GM12878 (cell line): ENCODE measurements around the gene CPT2. TPM values are rescaled to one million over a fixed set of nuclear protein-coding genes. Genes with fewer than 3 reads are reported as not detected.

Experiments used
- ATAC-seq: fragments of 200-7000 bp; cut with Tn5 transposase; 3 replicates; pipeline ENCODE4 v1.9.1; 2020; ENCODE audit warnings: mild to moderate bottlenecking, moderate library complexity
- BruUV-seq: library from RNA; stranded (reverse); fragments of 400-500 nt; replicated peaks from 2 replicates; lab custom pipeline; 2021; lab: Mats Ljungman, UMichigan
- CTCF ChIA-PET: fragments of 300-600 bp; sonication (Branson Sonifier 250); formaldehyde crosslinking; extraction: SDS; loops from one replicate; lab custom pipeline; 2021; ENCODE audit warnings: inconsistent platforms; lab: Yijun Ruan, JAX
- POLR2A ChIA-PET: fragments of 350-600 bp; formaldehyde crosslinking; extraction: SDS; loops from one replicate; lab custom pipeline; 2021; ENCODE audit warnings: inconsistent platforms; lab: Charles Lee
- RAD21 ChIA-PET: fragments of 300-600 bp; sonication (Branson Sonifier 250); formaldehyde crosslinking; loops from one replicate; lab custom pipeline; 2023; ENCODE audit warnings: antibody characterized with exemption; ENCODE audit not compliant: unreplicated experiment; lab: Charles Lee
- SMC1A ChIA-PET: fragments of 300-600 bp; sonication (Branson Sonifier 250); formaldehyde crosslinking; loops from one replicate; lab custom pipeline; 2023; ENCODE audit not compliant: unreplicated experiment, uncharacterized antibody; lab: Charles Lee
- DNase-seq: peaks from one replicate; pipeline ENCODE4 v3.0.0-alpha.2; 2011; ENCODE audit warnings: low read depth, low spot score
- FAIRE-seq: peaks from 3 replicates; lab custom pipeline; 2011; peaks lifted over from hg19 to GRCh38; lab: Jason Lieb, UNC
- H2AFZ ChIP-seq: 2 replicates; pipeline ENCODE4 v1.6.0; 2011; ENCODE audit warnings: low read depth, low read length, control low read depth; ENCODE audit not compliant: control insufficient read depth
- H3K27ac ChIP-seq: 2 replicates; pipeline ENCODE4 v1.5.1; 2011; ENCODE audit warnings: control low read depth; ENCODE audit not compliant: control insufficient read depth, insufficient read depth
- H3K27me3 ChIP-seq, 2 experiments: replicated peaks in 1 of 2; 2 replicates each; pipeline versions ENCODE4 v1.6.0 to v1.6.1; 2011; ENCODE audit warnings: low read length in 1 of 2; ENCODE audit not compliant: control insufficient read depth in 2 of 2, insufficient read depth in 2 of 2
- H3K36me3 ChIP-seq, 2 experiments: 2 replicates each; pipeline ENCODE4 v1.5.1; 2011; ENCODE audit warnings: low read length in 1 of 2; ENCODE audit not compliant: control insufficient read depth in 2 of 2, insufficient read depth in 2 of 2
- H3K4me1 ChIP-seq: 2 replicates; pipeline ENCODE4 v1.6.1; 2011; ENCODE audit warnings: mild to moderate bottlenecking, low read length, moderate library complexity, mixed read lengths; ENCODE audit not compliant: control insufficient read depth, insufficient read depth
- H3K4me2 ChIP-seq: 2 replicates; pipeline ENCODE4 v1.6.0; 2011; ENCODE audit warnings: control low read depth; ENCODE audit not compliant: control insufficient read depth, insufficient read depth
- H3K4me3 ChIP-seq: fragments of 200-600 bp; sonication (generic); 2 replicates; pipeline ENCODE4 v1.5.1; 2016
- H3K79me2 ChIP-seq: 2 replicates; pipeline ENCODE4 v1.6.0; 2011; ENCODE audit warnings: low read length; ENCODE audit not compliant: control insufficient read depth, insufficient read depth
- H3K9ac ChIP-seq: 2 replicates; pipeline ENCODE4 v1.8.0; 2011; ENCODE audit warnings: low read length, control low read depth, mixed read lengths; ENCODE audit not compliant: control insufficient read depth, insufficient read depth
- H3K9me3 ChIP-seq: replicated peaks from 3 replicates; pipeline ENCODE4 v1.5.1; 2011; ENCODE audit warnings: mild to moderate bottlenecking, low read length; ENCODE audit not compliant: control insufficient read depth, insufficient read depth
- H4K20me1 ChIP-seq: 2 replicates; pipeline ENCODE4 v1.6.0; 2011; ENCODE audit not compliant: control insufficient read depth, insufficient read depth
- BCLAF1 ChIP-seq: fragments of 450-650 bp; IDR thresholded peaks from 2 replicates; pipeline ENCODE4 v1.6.1; 2017; ENCODE audit warnings: antibody characterized with exemption, mild to moderate bottlenecking, moderate library complexity
- EZH2 ChIP-seq: IDR thresholded peaks from 2 replicates; pipeline ENCODE4 v1.6.1; 2012; ENCODE audit warnings: low read depth, mild to moderate bottlenecking, control low read depth, inconsistent platforms, low read length, borderline replicate concordance; ENCODE audit not compliant: control insufficient read depth
- FOXK2 ChIP-seq: fragments of 450-650 bp; IDR thresholded peaks from 2 replicates; pipeline ENCODE4 v1.6.1; 2017; ENCODE audit warnings: mild to moderate bottlenecking, moderate library complexity
- STAT3 ChIP-seq: IDR thresholded peaks from 2 replicates; pipeline ENCODE4 v1.6.1; 2011; ENCODE audit warnings: low read depth, low read length, improper control_type of control experiment
- WGBS: methylation state at CpG from one replicate; pipeline ENCODE4 v1.1.6; 2016; ENCODE audit warnings: low lambda C conversion rate; ENCODE audit not compliant: insufficient replicate concordance, insufficient coverage; ENCODE audit errors: missing lambda C conversion rate; 5-methylcytosine and 5-hydroxymethylcytosine counted together
- in situ Hi-C: fragments of 300-500 bp; cut with MboI; formaldehyde crosslinking; loops from 9 replicates; pipeline ENCODE4 v1.14.3; 2018; ENCODE audit warnings: mixed read lengths
- intact Hi-C: fragments of 100-400 bp; cut with micrococcal nuclease; formaldehyde crosslinking; loops from one replicate; pipeline ENCODE4 v1.14.2; 2022; ENCODE audit not compliant: unreplicated experiment
- polyA plus RNA-seq, 11 experiments: library from polyadenylated mRNA; depleted of rRNA in 4 of 11; unstranded in 6 of 11; stranded (reverse) in 5 of 11; fragments of >200 nt; fragmentation: Nextera tagmentation in 4 of 11; fragmentation: Illumina TruSeq in 1 of 11; extraction: Ambion mirVana in 4 of 11; extraction: Trizol in 1 of 11; gene quantifications; 1 replicate in 1 of 11; 2 replicates in 10 of 11; pipeline versions ENCODE4 v1.2.1 to v1.2.3, GENCODE V29; 2011 to 2016; ENCODE audit warnings: inconsistent platforms in 2 of 11, missing spikeins in 2 of 11, low read depth in 1 of 11
- total RNA-seq, 4 experiments: library from RNA; depleted of rRNA in 3 of 4; stranded (reverse); fragments of >200 nt in 3 of 4; fragmentation: Illumina TruSeq in 1 of 4; extraction: Trizol in 1 of 4; gene quantifications; 2 replicates each; pipeline versions ENCODE4 v1.2.1 to v1.2.3, GENCODE V29; 2013 to 2021
- TF ChIP-seq, protein P1 (sequence below): fragments of 150-350 bp; IDR thresholded peaks from 2 replicates; pipeline ENCODE4 v1.6.1; 2016; ENCODE audit warnings: low read depth, low read length

Gene CPT2
- total and polyA plus RNA-seq, 10 of the 15 experiments (the other 5 are each of a cell fraction or from before 2014, with no cell fraction given): 10.1 to 36.2 (median 26.3) TPM

GRCh38 chr1:53220962-53221286 is 24.3 kb downstream of the CPT2 start:
- peak overlapping the region; percentile 82 for H3K4me2 ChIP-seq
- peak overlapping the region; percentile 95 for H3K27ac ChIP-seq
- FAIRE-seq (no peak), ATAC-seq (no peak), DNase-seq (no peak)
- 0 out of 2 replicates have a peak, but pooled peaks cover 4% of the 10 kb centered on the region for H3K4me1 ChIP-seq
- peaks cover 8% of the 10 kb centered on the region for H3K79me2 ChIP-seq
- ChIA-PET RAD21 (no interaction called here), CTCF (interaction anchor here (1.1 kb wide), 2 partner anchors 17 to 22 kb away, joined by 3 to 4 read pairs; partner anchors contain the start of gene MAGOH), POLR2A (interaction anchor here (0.6 to 1.7 kb wide), 6 partner anchors 11 to 1538 kb away, joined by 3 to 6 read pairs (median 4); partner anchors contain the start of gene MAGOH), SMC1A (interaction anchor here (0.9 to 2.0 kb wide), 4 partner anchors 11 to 147 kb away, joined by 3 to 9 read pairs (median 4); no protein-coding TSS in a partner anchor)
- no peaks in the 10 kb centered on the region for H3K27me3 ChIP-seq
- in situ Hi-C loops (no loop called here), intact Hi-C loops (loop anchor here (1.0 to 2.0 kb wide), 2 partner anchors 17 to 24 kb away; partner anchors contain the start of genes CPT2 and MAGOH)
- 14% methylated on average over 3 of the region's 3 CpGs for WGBS
- no peaks in the 10 kb centered on the region for H4K20me1 ChIP-seq
- no peaks in the 10 kb centered on the region for H3K9me3 ChIP-seq
- peak overlapping the region; percentile 97 for H2AFZ ChIP-seq
- peak overlapping the region; percentile 89 for H3K9ac ChIP-seq
- BruUV-seq: TSS peak; percentile 99
- TF ChIP-seq FOXK2: no peak
- no peak for TF ChIP-seq EZH2
- no peak for TF ChIP-seq STAT3
- TF ChIP-seq BCLAF1: no peak
- TF ChIP-seq, protein P1, sequence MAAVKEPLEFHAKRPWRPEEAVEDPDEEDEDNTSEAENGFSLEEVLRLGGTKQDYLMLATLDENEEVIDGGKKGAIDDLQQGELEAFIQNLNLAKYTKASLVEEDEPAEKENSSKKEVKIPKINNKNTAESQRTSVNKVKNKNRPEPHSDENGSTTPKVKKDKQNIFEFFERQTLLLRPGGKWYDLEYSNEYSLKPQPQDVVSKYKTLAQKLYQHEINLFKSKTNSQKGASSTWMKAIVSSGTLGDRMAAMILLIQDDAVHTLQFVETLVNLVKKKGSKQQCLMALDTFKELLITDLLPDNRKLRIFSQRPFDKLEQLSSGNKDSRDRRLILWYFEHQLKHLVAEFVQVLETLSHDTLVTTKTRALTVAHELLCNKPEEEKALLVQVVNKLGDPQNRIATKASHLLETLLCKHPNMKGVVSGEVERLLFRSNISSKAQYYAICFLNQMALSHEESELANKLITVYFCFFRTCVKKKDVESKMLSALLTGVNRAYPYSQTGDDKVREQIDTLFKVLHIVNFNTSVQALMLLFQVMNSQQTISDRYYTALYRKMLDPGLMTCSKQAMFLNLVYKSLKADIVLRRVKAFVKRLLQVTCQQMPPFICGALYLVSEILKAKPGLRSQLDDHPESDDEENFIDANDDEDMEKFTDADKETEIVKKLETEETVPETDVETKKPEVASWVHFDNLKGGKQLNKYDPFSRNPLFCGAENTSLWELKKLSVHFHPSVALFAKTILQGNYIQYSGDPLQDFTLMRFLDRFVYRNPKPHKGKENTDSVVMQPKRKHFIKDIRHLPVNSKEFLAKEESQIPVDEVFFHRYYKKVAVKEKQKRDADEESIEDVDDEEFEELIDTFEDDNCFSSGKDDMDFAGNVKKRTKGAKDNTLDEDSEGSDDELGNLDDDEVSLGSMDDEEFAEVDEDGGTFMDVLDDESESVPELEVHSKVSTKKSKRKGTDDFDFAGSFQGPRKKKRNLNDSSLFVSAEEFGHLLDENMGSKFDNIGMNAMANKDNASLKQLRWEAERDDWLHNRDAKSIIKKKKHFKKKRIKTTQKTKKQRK: no peak
- H3K4me3 ChIP-seq: peak overlapping the region; percentile 80
- peaks cover 0 to 2% of the 10 kb centered on the region in 2 experiments; a peak in 1 of 4 replicates for H3K36me3 ChIP-seq
